ENCODE data around the gene GRIN3B. TPM values are rescaled to one million over a fixed set of nuclear protein-coding genes. Genes with fewer than 3 reads are reported as not detected.

Gene GRIN3B
- total and polyA plus RNA-seq, 2 of the 4 experiments (the other 2 are of a cell fraction) = under 0.01 to 0.91 TPM

- H2AFZ ChIP-seq (replicated peaks; ENCODE audit: low read length, poor library complexity) = no peak overlapping the region
- no peak for DNase-seq
- in situ Hi-C loops (cut with MboI; ENCODE audit: low sequenced_read_pairs) = no loop called here
Observed at GRCh38 chr19:1041835-1042685, 41.8 kb downstream of the GRIN3B start.

More at GRCh38 chr19:1041835-1042685, 41.8 kb downstream of the GRIN3B start:
- TF ChIP-seq ELK1 (IDR thresholded peaks at IDR 0.05; ENCODE audit: borderline replicate concordance, low read depth, low read length) = no peak
- TF ChIP-seq USF2 (IDR thresholded peaks at IDR 0.05; ENCODE audit: low read depth, low read length) = no peak
- TF ChIP-seq BHLHE40 (IDR thresholded peaks at IDR 0.05; ENCODE audit: low read depth, low read length) = no peak
- no peak for TF ChIP-seq POLR2A (IDR thresholded peaks at IDR 0.05; ENCODE audit: low read depth, low read length)
- TF ChIP-seq MAFK (IDR thresholded peaks at IDR 0.05; ENCODE audit: low read depth, low read length) = no peak
- TF ChIP-seq CEBPB (IDR thresholded peaks at IDR 0.05; ENCODE audit: low read depth, low read length) = no peak
- TF ChIP-seq RFX5 (IDR thresholded peaks at IDR 0.05; ENCODE audit: low read depth, low read length) = no peak
- TF ChIP-seq NFE2L2 (IDR thresholded peaks at IDR 0.05; ENCODE audit: low read depth, low read length) = no peak
- no peak for TF ChIP-seq FOS (IDR thresholded peaks at IDR 0.05; ENCODE audit: low read depth, low read length)
- BruUV-seq (replicated peaks) = no TSS peak
- CTCF ChIA-PET = no interaction called here
- intact Hi-C loops (cut with micrococcal nuclease) = loop anchor here (2.0 kb wide), 2 partner anchors 53 to 61 kb away; partner anchors contain the start of genes GPX4 and POLR2E
- no peak overlapping the region for H3K56ac ChIP-seq (ENCODE audit: extremely low read depth, insufficient read depth, low read length)
- H3K4me1 ChIP-seq (ENCODE audit: control insufficient read depth, insufficient read depth, low read length) = peaks cover 7% of the 10 kb centered on the region; the same call in 1 of the 2 replicates
- 76% methylated on average over 30 of the region's 43 CpGs; no CpG with 5 or more reads in 1 of the 2 experiments for WGBS, 2 experiments (ENCODE audit: extremely low coverage in 2 of 2, insufficient read length in 1 of 2)
- no peak overlapping the region for H3K18ac ChIP-seq (ENCODE audit: low read depth, low read length)
- POLR2A ChIA-PET (ENCODE audit: unreplicated experiment) = interaction anchor here (0.8 kb wide), 1 partner anchor 14 kb away, joined by 5 read pairs; no protein-coding TSS in a partner anchor
- H3K23ac ChIP-seq (ENCODE audit: low read depth, low read length) = no peak overlapping the region
- H3K9ac ChIP-seq (ENCODE audit: low read depth, low read length) = no peak overlapping the region
- no peak overlapping the region for H3K4me3 ChIP-seq (ENCODE audit: insufficient read depth, low read depth, low read length)
- H2BK5ac ChIP-seq (ENCODE audit: low read depth, low read length, poor library complexity, severe bottlenecking) = no peak overlapping the region
- no peaks in the 10 kb centered on the region for H3K9me3 ChIP-seq (ENCODE audit: control insufficient read depth, insufficient read depth, low read length)
- no peak overlapping the region for H4K5ac ChIP-seq (ENCODE audit: low read depth, low read length)
- H3K14ac ChIP-seq (replicated peaks; ENCODE audit: low read depth, low read length) = no peak overlapping the region
- H3K4me2 ChIP-seq (ENCODE audit: low read depth, low read length) = no peak overlapping the region
- H4K8ac ChIP-seq (ENCODE audit: low read depth in 2 of 2, low read length in 2 of 2) = no peak overlapping the region
- no peak for ATAC-seq (ENCODE audit: low read depth)
- peaks cover 25% of the 10 kb centered on the region for H4K20me1 ChIP-seq (ENCODE audit: insufficient read depth, low read length)
- no peak overlapping the region for H2BK15ac ChIP-seq (ENCODE audit: low read depth, low read length)
- no peak overlapping the region for H2BK120ac ChIP-seq (ENCODE audit: low read depth, low read length)
- no peak overlapping the region for H2AK9ac ChIP-seq (replicated peaks; ENCODE audit: low read depth, low read length, poor library complexity)
- dilution Hi-C loops (cut with HindIII; ENCODE audit: low sequenced_read_pairs, unreplicated experiment) = no loop called here
- no peak overlapping the region for H3K4ac ChIP-seq (ENCODE audit: low read depth, low read length)
- no peak overlapping the region for H2AK5ac ChIP-seq (ENCODE audit: low read depth, low read length)
- H3K27me3 ChIP-seq (ENCODE audit: control insufficient read depth, insufficient read depth, low read length) = no peaks in the 10 kb centered on the region
- H4K91ac ChIP-seq (ENCODE audit: insufficient read depth, low read depth, low read length) = no peak overlapping the region
- no peak overlapping the region for H2BK20ac ChIP-seq (ENCODE audit: low read depth, low read length)
- no peaks in the 10 kb centered on the region for H3K9me1 ChIP-seq (ENCODE audit: insufficient read depth, low read length)
- peaks cover 19% of the 10 kb centered on the region for H3K36me3 ChIP-seq (ENCODE audit: control insufficient read depth, insufficient read depth, low read length)
- no peak overlapping the region for H3K27ac ChIP-seq (ENCODE audit: insufficient read depth, low read length)
- H3K79me1 ChIP-seq (ENCODE audit: low read depth in 1 of 2, low read length in 2 of 2) = peaks cover 0 to 13% of the 10 kb centered on the region in 2 experiments; a peak in 2 of 4 replicates

Measured in IMR-90 (cell line).